Measurements from ENCODE around the gene PLCB3. TPM values are rescaled to one million over a fixed set of nuclear protein-coding genes. Genes with fewer than 3 reads are reported as not detected.

Gene PLCB3
- total and polyA plus RNA-seq, 2 of the 13 experiments (the other 11 are each of a cell fraction or from before 2014, with no cell fraction given), result 7.5 to 13.8 TPM

GRCh38 chr11:64240435-64241240 is 10.7 kb upstream of the PLCB3 start, which contains the start of gene FKBP2 (continued):
- TF ChIP-seq, protein P1, sequence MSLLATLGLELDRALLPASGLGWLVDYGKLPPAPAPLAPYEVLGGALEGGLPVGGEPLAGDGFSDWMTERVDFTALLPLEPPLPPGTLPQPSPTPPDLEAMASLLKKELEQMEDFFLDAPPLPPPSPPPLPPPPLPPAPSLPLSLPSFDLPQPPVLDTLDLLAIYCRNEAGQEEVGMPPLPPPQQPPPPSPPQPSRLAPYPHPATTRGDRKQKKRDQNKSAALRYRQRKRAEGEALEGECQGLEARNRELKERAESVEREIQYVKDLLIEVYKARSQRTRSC (CRISPR knock-in tag; IDR thresholded peaks at IDR 0.05; ENCODE audit: low read depth), result no peak
- TF ChIP-seq ZNF710 (CRISPR knock-in tag; IDR thresholded peaks at IDR 0.05; ENCODE audit: borderline replicate concordance), result no peak
- peak; percentile 94 for TF ChIP-seq THAP11 (CRISPR knock-in tag; IDR thresholded peaks at IDR 0.05)
- TF ChIP-seq, protein P2, sequence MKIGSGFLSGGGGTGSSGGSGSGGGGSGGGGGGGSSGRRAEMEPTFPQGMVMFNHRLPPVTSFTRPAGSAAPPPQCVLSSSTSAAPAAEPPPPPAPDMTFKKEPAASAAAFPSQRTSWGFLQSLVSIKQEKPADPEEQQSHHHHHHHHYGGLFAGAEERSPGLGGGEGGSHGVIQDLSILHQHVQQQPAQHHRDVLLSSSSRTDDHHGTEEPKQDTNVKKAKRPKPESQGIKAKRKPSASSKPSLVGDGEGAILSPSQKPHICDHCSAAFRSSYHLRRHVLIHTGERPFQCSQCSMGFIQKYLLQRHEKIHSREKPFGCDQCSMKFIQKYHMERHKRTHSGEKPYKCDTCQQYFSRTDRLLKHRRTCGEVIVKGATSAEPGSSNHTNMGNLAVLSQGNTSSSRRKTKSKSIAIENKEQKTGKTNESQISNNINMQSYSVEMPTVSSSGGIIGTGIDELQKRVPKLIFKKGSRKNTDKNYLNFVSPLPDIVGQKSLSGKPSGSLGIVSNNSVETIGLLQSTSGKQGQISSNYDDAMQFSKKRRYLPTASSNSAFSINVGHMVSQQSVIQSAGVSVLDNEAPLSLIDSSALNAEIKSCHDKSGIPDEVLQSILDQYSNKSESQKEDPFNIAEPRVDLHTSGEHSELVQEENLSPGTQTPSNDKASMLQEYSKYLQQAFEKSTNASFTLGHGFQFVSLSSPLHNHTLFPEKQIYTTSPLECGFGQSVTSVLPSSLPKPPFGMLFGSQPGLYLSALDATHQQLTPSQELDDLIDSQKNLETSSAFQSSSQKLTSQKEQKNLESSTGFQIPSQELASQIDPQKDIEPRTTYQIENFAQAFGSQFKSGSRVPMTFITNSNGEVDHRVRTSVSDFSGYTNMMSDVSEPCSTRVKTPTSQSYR (CRISPR knock-in tag; IDR thresholded peaks at IDR 0.05; ENCODE audit: borderline replicate concordance), result peak; percentile 40; the same call in 1 of the 2 replicates
- TF ChIP-seq ZNF33B (CRISPR knock-in tag; IDR thresholded peaks at IDR 0.05), result peak; percentile 40; the same call in 1 of the 2 replicates
- TF ChIP-seq, protein P3, sequence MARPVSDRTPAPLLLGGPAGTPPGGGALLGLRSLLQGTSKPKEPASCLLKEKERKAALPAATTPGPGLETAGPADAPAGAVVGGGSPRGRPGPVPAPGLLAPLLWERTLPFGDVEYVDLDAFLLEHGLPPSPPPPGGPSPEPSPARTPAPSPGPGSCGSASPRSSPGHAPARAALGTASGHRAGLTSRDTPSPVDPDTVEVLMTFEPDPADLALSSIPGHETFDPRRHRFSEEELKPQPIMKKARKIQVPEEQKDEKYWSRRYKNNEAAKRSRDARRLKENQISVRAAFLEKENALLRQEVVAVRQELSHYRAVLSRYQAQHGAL (CRISPR knock-in tag; IDR thresholded peaks at IDR 0.05; ENCODE audit: not compliant biosample characterization), result peak; percentile 67
- peak; percentile 67 for TF ChIP-seq ZFY (CRISPR knock-in tag; IDR thresholded peaks at IDR 0.05)
- no peak for TF ChIP-seq SETDB1 (CRISPR knock-in tag; IDR thresholded peaks at IDR 0.05; ENCODE audit: borderline replicate concordance)
- peak; percentile 77 for TF ChIP-seq GATA4 (IDR thresholded peaks at IDR 0.05; ENCODE audit: borderline replicate concordance, low read depth)
- peak; percentile 83; the same call in 1 of the 2 replicates for TF ChIP-seq KLF12 (CRISPR knock-in tag; IDR thresholded peaks at IDR 0.05; ENCODE audit: borderline replicate concordance)
- no peak for TF ChIP-seq ZNF484 (CRISPR knock-in tag; IDR thresholded peaks at IDR 0.05; ENCODE audit: borderline replicate concordance, low read depth)
- TF ChIP-seq, protein P4, sequence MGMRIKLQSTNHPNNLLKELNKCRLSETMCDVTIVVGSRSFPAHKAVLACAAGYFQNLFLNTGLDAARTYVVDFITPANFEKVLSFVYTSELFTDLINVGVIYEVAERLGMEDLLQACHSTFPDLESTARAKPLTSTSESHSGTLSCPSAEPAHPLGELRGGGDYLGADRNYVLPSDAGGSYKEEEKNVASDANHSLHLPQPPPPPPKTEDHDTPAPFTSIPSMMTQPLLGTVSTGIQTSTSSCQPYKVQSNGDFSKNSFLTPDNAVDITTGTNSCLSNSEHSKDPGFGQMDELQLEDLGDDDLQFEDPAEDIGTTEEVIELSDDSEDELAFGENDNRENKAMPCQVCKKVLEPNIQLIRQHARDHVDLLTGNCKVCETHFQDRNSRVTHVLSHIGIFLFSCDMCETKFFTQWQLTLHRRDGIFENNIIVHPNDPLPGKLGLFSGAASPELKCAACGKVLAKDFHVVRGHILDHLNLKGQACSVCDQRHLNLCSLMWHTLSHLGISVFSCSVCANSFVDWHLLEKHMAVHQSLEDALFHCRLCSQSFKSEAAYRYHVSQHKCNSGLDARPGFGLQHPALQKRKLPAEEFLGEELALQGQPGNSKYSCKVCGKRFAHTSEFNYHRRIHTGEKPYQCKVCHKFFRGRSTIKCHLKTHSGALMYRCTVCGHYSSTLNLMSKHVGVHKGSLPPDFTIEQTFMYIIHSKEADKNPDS (CRISPR knock-in tag; IDR thresholded peaks at IDR 0.05), result no peak; the same call in 1 of the 2 replicates
- peak; percentile 56; the same call in 1 of the 2 replicates for TF ChIP-seq ZNF792 (CRISPR knock-in tag; IDR thresholded peaks at IDR 0.05)
- no peak for TF ChIP-seq CBX5 (CRISPR knock-in tag; IDR thresholded peaks at IDR 0.05; ENCODE audit: borderline replicate concordance)
- TF ChIP-seq, protein P5, sequence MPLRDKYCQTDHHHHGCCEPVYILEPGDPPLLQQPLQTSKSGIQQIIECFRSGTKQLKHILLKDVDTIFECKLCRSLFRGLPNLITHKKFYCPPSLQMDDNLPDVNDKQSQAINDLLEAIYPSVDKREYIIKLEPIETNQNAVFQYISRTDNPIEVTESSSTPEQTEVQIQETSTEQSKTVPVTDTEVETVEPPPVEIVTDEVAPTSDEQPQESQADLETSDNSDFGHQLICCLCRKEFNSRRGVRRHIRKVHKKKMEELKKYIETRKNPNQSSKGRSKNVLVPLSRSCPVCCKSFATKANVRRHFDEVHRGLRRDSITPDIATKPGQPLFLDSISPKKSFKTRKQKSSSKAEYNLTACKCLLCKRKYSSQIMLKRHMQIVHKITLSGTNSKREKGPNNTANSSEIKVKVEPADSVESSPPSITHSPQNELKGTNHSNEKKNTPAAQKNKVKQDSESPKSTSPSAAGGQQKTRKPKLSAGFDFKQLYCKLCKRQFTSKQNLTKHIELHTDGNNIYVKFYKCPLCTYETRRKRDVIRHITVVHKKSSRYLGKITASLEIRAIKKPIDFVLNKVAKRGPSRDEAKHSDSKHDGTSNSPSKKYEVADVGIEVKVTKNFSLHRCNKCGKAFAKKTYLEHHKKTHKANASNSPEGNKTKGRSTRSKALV (CRISPR knock-in tag; IDR thresholded peaks at IDR 0.05), result 0 out of 2 replicates have a peak, but pooled peaks have one; percentile 64
- TF ChIP-seq ZNF251 (CRISPR knock-in tag; IDR thresholded peaks at IDR 0.05), result no peak
- no peak for TF ChIP-seq FLYWCH1 (CRISPR knock-in tag; IDR thresholded peaks at IDR 0.05)
